Common myeloid progenitor, CD34-positive (primary cell): ENCODE data around the gene ANKRD22. TPM values are rescaled to one million over a fixed set of nuclear protein-coding genes. Genes with fewer than 3 reads are reported as not detected.
A peak's percentile ranks its signal among the peaks of the same experiment; 100 is the strongest.

ENCODE experiments used
- CTCF ChIA-PET: fragments of 350-600 bp; sonication (Branson Sonifier 250); formaldehyde crosslinking; loops from one replicate; lab custom pipeline; 2021; ENCODE audit warnings: antibody characterized with exemption; lab: Charles Lee
- POLR2A ChIA-PET: fragments of 350-600 bp; sonication (Branson Sonifier 250); formaldehyde crosslinking; loops from one replicate; lab custom pipeline; 2021; ENCODE audit warnings: antibody characterized with exemption; lab: Charles Lee
- DNase-seq, 3 donors: peaks; one replicate each; pipeline versions ENCODE4 v3.0.0 to v3.0.0-alpha.2; 2013
- H3K27ac ChIP-seq, 2 experiments: 1 replicate in 1 of 2; 2 replicates in 1 of 2; pipeline ENCODE4 v1.7.0; 2013; ENCODE audit warnings: inconsistent platforms in 2 of 2, low read length in 2 of 2, mild to moderate bottlenecking in 2 of 2, low read depth in 1 of 2, moderate library complexity in 1 of 2; ENCODE audit not compliant: severe bottlenecking in 2 of 2, insufficient read depth in 1 of 2, poor library complexity in 1 of 2
- H3K27me3 ChIP-seq, 5 experiments: replicated peaks in 2 of 5; 1 replicate in 3 of 5; 2 replicates in 2 of 5; pipeline versions ENCODE4 v1.6.1 to v1.7.0; 2013; ENCODE audit warnings: low read length in 4 of 5, mild to moderate bottlenecking in 2 of 5, moderate library complexity in 2 of 5, inconsistent platforms in 1 of 5; ENCODE audit not compliant: insufficient read depth in 5 of 5, control insufficient read depth in 4 of 5
- H3K36me3 ChIP-seq, 4 experiments: 1 replicate in 2 of 4; 2 replicates in 2 of 4; pipeline versions ENCODE4 v1.6.1 to v1.7.0; 2013; ENCODE audit warnings: low read length in 3 of 4, control low read depth in 1 of 4, mild to moderate bottlenecking in 1 of 4; ENCODE audit not compliant: control insufficient read depth in 4 of 4, insufficient read depth in 4 of 4
- H3K4me1 ChIP-seq, 4 experiments: 1 replicate in 3 of 4; 2 replicates in 1 of 4; pipeline versions ENCODE4 v1.6.1 to v1.7.1; 2013; ENCODE audit warnings: low read length in 3 of 4, mild to moderate bottlenecking in 3 of 4, control low read depth in 1 of 4, inconsistent platforms in 1 of 4, moderate library complexity in 1 of 4; ENCODE audit not compliant: control insufficient read depth in 4 of 4, insufficient read depth in 4 of 4; ENCODE audit errors: control extremely low read depth in 1 of 4
- H3K4me3 ChIP-seq, 7 experiments: 1 replicate in 4 of 7; 2 replicates in 3 of 7; pipeline versions ENCODE4 v1.5.1 to v1.7.0; 2013; ENCODE audit warnings: mild to moderate bottlenecking in 7 of 7, low read length in 6 of 7, moderate library complexity in 6 of 7, inconsistent platforms in 2 of 7, low read depth in 2 of 7, control low read depth in 1 of 7; ENCODE audit not compliant: insufficient read depth in 4 of 7, control insufficient read depth in 1 of 7; ENCODE audit errors: extremely low read depth in 1 of 7
- H3K9me3 ChIP-seq, 5 experiments: 1 replicate in 4 of 5; 2 replicates in 1 of 5; pipeline versions ENCODE4 v1.6.1 to v1.7.1; 2013; ENCODE audit warnings: low read length in 4 of 5, mild to moderate bottlenecking in 2 of 5, inconsistent platforms in 1 of 5, low read depth in 1 of 5, moderate library complexity in 1 of 5; ENCODE audit not compliant: control insufficient read depth in 4 of 5, insufficient read depth in 2 of 5; ENCODE audit errors: control extremely low read depth in 1 of 5
- WGBS: methylation state at CpG from one replicate; pipeline ENCODE4 v1.1.5; 2013; ENCODE audit not compliant: insufficient coverage; 5-methylcytosine and 5-hydroxymethylcytosine counted together
- polyA plus RNA-seq: library from polyadenylated mRNA; unstranded; fragments of 120-200 nt; gene quantifications from one replicate; pipeline ENCODE4 v1.2.1, GENCODE V29; 2013

Gene ANKRD22
- polyA plus RNA-seq = not detected

GRCh38 chr10:88851706-88852105 lies at the start of gene ANKRD22:
Gene ANKRD22 (minus strand): TSS chr10:88851844. CDS start chr10:88851607, 237 bp downstream.
- WGBS = 45% methylated on average over 5 of the region's 5 CpGs
- Histone ChIP-seq H3K36me3 (no peaks in the 10 kb centered on the region), H3K9me3 (no peaks in the 10 kb centered on the region), H3K27ac (no peak within 1 kb of the TSS), H3K27me3 (no peaks in the 10 kb centered on the region), H3K4me3 (peak within 1 kb of the TSS in 3 of 7 experiments; percentile 5 to 28 (median 13)), H3K4me1 (peaks cover 19 to 44% (median 26%) of the 10 kb centered on the region in 4 experiments)
- POLR2A ChIA-PET = no interaction called here
- peak in 2 of 3 donors; percentile 45 to 52 for DNase-seq
- CTCF ChIA-PET = interaction anchor here (0.8 to 3.4 kb wide), 3 partner anchors 10 to 64 kb away, joined by 3 to 29 read pairs (median 4); no protein-coding TSS in a partner anchor

DNA sequence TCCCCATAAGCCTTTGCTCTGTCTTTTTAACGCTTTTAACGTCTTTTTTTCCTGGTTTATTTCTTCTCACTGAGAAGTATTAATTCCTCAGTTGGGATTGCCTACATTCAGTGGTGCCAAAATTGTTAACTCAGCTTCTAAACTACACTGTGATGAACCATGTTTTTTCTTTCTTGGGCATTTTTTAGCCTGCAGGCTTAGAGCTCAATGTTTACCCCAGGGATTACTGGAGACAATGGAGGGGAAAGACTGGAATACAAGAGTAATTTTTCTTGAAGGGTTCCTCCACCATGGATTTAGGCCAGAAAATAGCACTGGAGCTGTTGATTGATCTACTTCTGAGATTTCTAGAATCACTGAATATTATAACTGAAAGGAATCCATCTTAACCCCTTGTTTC lies 48.2 kb upstream of the ANKRD22 start:
- no peaks in the 10 kb centered on the region for H3K9me3 ChIP-seq
- WGBS = 100% methylated on average over 2 of the region's 2 CpGs
- H3K36me3 ChIP-seq = peaks cover 2 to 22% (median 14%) of the 10 kb centered on the region in 4 experiments
- no peak for DNase-seq
- ChIA-PET CTCF (interaction anchor here (1.3 to 3.0 kb wide), 4 partner anchors 8 to 35 kb away, joined by 6 to 11 read pairs (median 7); no protein-coding TSS in a partner anchor), POLR2A (no interaction called here)
- H3K4me1 ChIP-seq = peaks cover 6 to 28% (median 10%) of the 10 kb centered on the region in 4 experiments
- H3K4me3 ChIP-seq = no peak overlapping the region
- H3K27me3 ChIP-seq = no peaks in the 10 kb centered on the region
- H3K27ac ChIP-seq = no peak overlapping the region

- ChIA-PET POLR2A (no interaction called here), CTCF (interaction anchor here (0.7 to 1.4 kb wide), 2 partner anchors 34 to 63 kb away, joined by 3 to 5 read pairs; no protein-coding TSS in a partner anchor)
- no peaks in the 10 kb centered on the region for H3K27me3 ChIP-seq
- H3K4me3 ChIP-seq = no peak overlapping the region
- peaks cover 6 to 28% (median 11%) of the 10 kb centered on the region in 4 experiments for H3K4me1 ChIP-seq
- peaks cover 0 to 18% (median 12%) of the 10 kb centered on the region in 4 experiments for H3K36me3 ChIP-seq
- no peaks in the 10 kb centered on the region for H3K9me3 ChIP-seq
- no peak overlapping the region for H3K27ac ChIP-seq
- WGBS = 100% methylated on average over 3 of the region's 3 CpGs
- DNase-seq = no peak
Measured at GRCh38 chr10:88898727-88899126, 47.1 kb upstream of the ANKRD22 start.

DNA sequence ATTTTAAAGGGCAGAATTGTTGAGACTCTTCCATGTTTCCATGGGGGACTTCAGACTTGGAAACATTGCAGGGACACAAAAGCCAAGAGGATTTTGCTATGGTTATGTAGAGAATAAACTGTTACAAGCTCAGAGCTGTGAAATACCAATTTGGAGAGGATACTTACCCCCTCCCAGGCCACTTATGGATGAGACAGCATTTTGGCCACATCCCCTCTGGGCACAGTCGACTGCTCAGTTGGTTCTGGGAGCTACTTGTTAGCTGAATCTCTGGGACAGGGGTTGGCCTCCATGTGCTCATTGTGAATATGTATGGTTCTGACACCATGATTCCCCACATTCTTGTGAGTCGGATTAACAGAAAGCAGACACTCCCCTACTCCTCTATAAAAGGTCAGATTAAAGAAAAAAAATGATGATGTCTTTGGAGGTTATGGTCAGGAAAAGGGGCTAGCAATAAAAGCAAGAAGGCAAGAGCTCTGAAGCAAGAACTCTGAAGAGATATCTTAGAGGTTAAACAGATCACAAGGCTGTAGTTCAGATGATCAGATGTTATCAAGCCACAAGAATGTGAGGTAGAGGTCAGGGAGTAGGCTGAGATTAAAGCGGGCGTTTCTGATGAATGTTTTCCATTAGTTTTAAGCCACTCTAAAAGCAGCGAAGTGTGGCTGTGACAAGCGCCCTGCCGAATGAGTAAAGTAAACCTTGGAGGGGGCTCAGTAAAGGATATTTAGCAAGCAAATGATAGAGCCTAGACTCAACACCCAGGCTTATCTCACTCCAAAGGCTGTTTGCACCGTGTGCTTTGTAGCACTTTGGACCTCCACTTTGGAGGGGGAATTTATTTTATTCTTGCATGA lies 45.6 kb upstream of the ANKRD22 start:
- H3K4me3 ChIP-seq = no peak overlapping the region
- no peaks in the 10 kb centered on the region for H3K9me3 ChIP-seq
- peaks cover 6 to 28% (median 11%) of the 10 kb centered on the region in 4 experiments for H3K4me1 ChIP-seq
- ChIA-PET POLR2A (no interaction called here), CTCF (no interaction called here)
- no peak overlapping the region for H3K27ac ChIP-seq
- peaks cover 0 to 13% (median 8%) of the 10 kb centered on the region in 4 experiments for H3K36me3 ChIP-seq
- H3K27me3 ChIP-seq = no peaks in the 10 kb centered on the region
- DNase-seq = no peak
- 94% methylated on average over 3 of the region's 8 CpGs for WGBS

DNA sequence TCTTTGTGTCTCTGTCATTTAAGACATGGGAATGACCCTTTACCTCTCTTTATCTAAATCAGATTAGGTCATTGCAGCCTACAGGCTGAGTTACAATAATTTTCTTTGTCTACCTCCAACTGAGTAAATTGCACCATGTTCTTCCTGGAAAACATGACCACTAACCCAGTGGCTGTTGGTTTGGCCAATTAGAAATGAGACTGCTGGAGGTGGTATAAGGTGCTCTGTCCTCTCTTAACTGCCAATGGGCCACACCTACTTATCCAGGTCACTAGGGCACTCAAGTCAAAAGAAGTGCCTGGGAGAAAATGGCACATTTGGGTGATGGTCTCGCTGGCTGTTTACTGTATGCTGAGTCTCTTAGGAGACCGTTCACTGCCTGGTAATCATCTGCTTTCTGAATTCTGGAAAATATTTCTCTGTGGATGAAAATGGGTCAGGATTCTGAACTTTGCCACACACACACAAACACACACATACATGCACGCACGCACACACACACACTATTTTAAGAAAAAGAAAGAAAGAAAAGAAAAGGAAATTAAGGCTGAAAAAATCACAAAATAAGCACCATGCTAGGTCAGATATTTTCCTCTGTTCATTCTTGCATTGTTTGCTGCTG lies 44.8 kb upstream of the ANKRD22 start:
- Histone ChIP-seq H3K4me1 (peaks cover 6 to 24% (median 11%) of the 10 kb centered on the region in 4 experiments), H3K4me3 (no peak overlapping the region), H3K27ac (no peak overlapping the region), H3K27me3 (no peaks in the 10 kb centered on the region), H3K9me3 (no peaks in the 10 kb centered on the region), H3K36me3 (peaks cover 0 to 10% (median 4%) of the 10 kb centered on the region in 4 experiments)
- WGBS = no CpG with 5 or more reads among the region's 4 CpGs
- ChIA-PET CTCF (interaction anchor here (1.1 to 1.4 kb wide), 2 partner anchors 10 kb away, joined by 5 read pairs; no protein-coding TSS in a partner anchor), POLR2A (no interaction called here)
- DNase-seq = no peak

GRCh38 chr10:88895250-88895649 lies 43.6 kb upstream of the ANKRD22 start:
- no CpG with 5 or more reads among the region's 1 CpG for WGBS
- H3K27ac ChIP-seq = no peak overlapping the region
- H3K36me3 ChIP-seq = peaks cover 0 to 10% (median 4%) of the 10 kb centered on the region in 4 experiments
- ChIA-PET CTCF (interaction anchor here (0.6 to 1.4 kb wide), 8 partner anchors 9 to 330 kb away, joined by 3 to 5 read pairs (median 3); no protein-coding TSS in a partner anchor), POLR2A (no interaction called here)
- DNase-seq = no peak
- no peaks in the 10 kb centered on the region for H3K9me3 ChIP-seq
- no peak overlapping the region for H3K4me3 ChIP-seq
- peaks cover 3 to 13% (median 7%) of the 10 kb centered on the region in 4 experiments for H3K4me1 ChIP-seq
- no peaks in the 10 kb centered on the region for H3K27me3 ChIP-seq
